Suppressor macrophage treated with lipopolysaccharide for 4 hours (primary cell): Measurements from ENCODE around the gene APOBEC2.

Experiments
- DNase-seq: peaks from one replicate; pipeline ENCODE4 v3.0.0-alpha.2; 2020

APOBEC2 gene

DNA sequence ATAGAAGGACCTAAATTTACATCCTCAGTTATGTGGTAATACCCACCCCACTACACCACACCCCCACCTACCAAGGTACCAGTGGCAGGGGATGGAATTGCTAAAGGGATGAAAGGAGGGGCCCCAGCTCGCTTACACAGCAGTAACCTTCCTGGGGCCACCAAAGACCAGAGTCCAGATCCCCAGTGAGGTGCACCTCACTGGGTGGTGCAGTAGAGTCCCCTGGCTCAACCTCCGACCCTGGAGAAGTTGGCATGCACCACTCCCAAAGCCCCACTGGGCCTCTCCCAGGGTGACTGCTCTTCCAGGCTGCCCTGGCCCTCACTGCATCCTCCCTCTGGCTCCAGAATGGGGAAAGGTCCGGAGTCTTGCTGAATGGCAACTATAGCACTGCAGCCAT, 14.8 kb upstream of the APOBEC2 start:
- DNase-seq, result no peak

- peak; percentile 42 for DNase-seq
Observed at GRCh38 chr6:41039060-41039998, 13.7 kb upstream of the APOBEC2 start, which contains the start of gene UNC5CL. Gene UNC5CL (minus strand): TSS chr6:41039221. CDS start chr6:41035074, 4,147 bp downstream.

GRCh38 chr6:41040101-41040939, 12.7 kb upstream of the APOBEC2 start:
- peak; percentile 45 for DNase-seq

DNA sequence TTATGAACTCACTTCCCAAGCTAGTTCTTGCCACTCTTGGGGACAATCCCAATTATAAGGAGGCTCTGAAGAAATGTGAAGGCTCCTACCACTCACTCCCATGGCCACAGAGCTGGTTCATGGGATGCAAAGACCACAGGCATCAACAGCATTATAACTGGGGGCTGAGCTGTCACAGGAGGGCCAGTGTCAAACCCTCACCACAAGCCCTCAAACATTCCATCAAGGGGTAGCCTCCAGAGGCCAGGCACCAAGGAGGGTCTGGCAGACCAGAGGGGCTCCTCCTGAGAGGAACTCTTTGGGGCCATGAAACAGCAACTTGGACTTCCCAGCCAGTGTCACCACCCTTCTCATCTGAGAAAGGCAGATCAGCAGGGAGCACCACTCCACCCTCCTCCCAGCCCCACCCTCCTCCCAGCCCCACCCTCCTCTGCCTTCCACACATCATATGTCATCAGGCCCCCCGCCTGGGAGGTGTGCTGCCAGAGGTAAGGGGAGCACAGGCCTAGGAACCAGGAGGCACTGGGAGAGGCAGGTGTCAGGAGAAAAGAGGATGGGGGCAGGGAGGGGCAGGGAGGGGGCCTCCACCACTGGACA, 12.0 kb upstream of the APOBEC2 start:
- no peak for DNase-seq

DNA sequence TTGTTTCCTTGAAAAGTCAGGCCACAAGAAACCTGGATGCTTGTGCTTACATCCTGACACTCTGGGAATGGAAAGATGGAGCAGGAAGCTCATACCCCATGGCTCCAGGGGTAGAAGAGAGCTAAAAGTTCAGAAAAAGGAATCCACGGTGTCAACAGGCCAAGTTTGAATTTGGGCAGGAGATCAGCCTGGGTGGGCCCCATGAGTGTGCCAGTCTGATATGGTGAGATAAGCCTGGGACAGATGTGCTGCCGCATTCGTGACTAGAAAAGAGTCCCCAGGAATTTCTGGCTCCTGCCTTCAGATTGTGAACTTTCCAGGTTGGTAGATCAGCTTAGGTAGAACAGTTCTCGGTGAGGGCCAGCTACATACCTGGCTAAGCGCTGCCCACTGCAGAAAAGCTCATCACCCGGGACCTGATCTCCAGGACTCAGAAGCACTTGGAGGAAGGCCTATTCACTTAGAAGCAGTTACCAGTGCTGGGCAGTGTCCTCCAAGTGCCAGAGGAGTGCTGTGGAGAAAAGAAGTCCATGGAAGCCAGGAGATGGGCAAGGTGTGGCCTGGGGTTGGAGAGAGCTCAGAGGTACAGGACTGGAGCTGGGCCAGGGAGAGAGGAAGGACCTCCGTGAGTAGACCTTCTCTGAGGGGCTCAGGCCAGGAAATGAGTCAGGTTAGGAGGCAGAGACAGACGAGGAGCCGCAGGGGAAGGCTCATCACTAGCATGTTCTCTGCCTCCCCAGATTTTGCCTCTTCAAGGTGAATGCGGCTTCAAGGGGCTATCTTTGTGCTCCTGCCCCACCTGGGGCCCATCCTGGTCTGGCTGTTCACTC, 10.6 kb upstream of the APOBEC2 start, which contains the start of gene TSPO2:
Gene TSPO2, plus strand, starts transcription at position 242 of the 830 bp plus-strand sequence. Its CDS starts 519 bp downstream, at position 761.
- no peak for DNase-seq

- no peak for DNase-seq
Observed at GRCh38 chr6:41043151-41043550, 9.9 kb upstream of the APOBEC2 start.

GRCh38 chr6:41045664-41046063, 7.3 kb upstream of the APOBEC2 start:
- DNase-seq, result no peak

DNA sequence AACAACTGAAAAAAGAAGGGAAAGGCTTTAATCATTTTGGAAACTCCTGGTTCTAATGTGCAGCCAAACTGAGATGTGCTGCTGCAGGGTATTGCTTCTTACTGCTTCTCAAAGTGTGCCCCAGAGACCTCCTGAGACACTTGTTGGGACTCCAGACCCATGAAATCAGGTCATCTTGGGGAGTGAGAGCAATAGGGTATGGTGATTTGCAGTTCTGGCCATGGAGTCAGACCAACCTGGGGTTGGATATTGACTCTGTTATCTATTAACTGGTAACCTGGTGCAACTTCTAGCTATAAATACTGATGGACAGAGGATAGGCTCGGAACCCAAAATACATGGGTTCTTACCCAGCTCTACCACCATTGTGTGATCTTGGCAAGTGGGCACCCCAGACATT, 6.9 kb upstream of the APOBEC2 start:
- no peak for DNase-seq

- no peak for DNase-seq
Observed at GRCh38 chr6:41047306-41047705, 5.7 kb upstream of the APOBEC2 start.

- DNase-seq, result no peak
Observed at GRCh38 chr6:41047745-41048732, 5.0 kb upstream of the APOBEC2 start.

DNA sequence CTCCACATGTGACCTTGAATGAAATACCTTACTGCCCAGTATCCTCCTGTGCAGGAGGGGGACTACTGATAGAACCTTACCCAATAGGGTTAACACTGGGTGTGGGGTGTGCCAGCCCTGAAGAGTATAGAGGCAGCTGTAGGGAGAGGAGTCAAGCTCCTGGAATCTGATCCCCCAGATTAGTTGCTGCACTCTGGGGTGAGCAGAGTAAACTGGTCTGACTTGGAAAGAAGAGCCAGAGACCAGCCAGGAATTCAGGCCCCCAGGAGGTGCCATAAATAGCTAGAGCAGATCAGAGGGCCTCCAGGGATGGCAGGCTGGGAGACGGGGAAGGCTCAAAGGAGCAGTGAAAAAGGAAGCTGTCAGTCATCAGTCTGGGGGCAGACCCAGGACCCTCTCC, 3.5 kb upstream of the APOBEC2 start:
- no peak for DNase-seq

GRCh38 chr6:41049955-41050354, 3.0 kb upstream of the APOBEC2 start:
- no peak for DNase-seq

GRCh38 chr6:41050536-41050935, 2.5 kb upstream of the APOBEC2 start:
- DNase-seq, result no peak

- peak; percentile 23 for DNase-seq
Observed at GRCh38 chr6:41051873-41052272, 1.1 kb upstream of the APOBEC2 start.

GRCh38 chr6:41054511-41054910, 1.5 kb downstream of the APOBEC2 start:
- DNase-seq, result no peak

GRCh38 chr6:41055149-41055548, 2.1 kb downstream of the APOBEC2 start:
- DNase-seq, result no peak

DNA sequence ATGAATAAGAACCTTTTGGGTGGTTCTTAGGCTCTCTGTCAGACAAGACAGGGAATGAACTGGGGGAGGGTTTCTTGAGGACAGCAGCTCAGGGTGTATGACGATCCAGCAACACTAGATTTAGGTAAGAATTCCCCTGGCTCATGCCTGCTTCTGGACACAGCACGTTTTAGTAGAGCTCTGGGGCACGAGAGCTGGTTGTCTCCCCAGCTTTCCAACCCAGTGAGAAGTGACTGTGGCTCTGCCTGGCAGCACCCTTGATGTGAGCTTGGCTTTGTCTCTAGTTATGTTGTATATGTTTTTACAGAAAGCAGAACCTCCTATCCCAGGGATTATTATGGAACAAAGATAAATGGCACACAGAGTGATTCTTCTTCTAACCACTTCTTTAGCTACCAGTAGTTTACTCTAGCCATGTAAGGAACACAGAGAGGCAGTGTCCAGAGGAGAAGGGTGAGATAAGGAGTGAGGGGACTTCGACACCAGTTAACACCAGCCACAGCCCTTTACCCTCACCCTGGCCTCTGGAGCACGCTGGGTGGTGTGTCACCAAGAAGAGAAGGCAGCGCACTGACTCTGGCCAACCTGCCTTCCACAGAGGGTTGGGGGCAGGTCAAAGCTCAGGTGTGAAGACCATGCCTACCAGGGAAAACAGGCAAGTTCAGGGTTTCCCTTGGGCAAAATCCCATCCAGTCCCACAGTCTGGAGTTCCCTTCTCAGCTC, 3.9 kb downstream of the APOBEC2 start:
- DNase-seq, result no peak

- DNase-seq, result no peak
Observed at GRCh38 chr6:41058783-41059181, 5.8 kb downstream of the APOBEC2 start.

DNA sequence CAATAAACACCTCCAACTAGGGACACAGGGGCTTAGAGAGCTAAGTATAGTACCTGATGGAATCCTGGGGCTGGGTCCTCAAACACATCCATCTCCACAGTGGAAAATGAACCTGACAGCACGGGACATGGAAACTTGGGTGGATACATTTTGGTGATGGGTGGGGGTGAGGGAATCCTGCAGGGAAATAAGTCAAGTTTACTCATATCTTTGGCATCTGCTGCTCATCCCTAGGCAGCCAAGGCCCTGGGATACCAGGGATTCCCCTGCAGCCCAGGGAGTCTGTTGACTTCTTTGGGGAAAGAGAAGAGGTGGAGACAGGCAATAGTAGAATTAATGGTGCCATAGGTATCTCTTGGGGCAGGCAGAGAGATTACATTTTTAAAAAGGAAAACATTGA, 6.6 kb downstream of the APOBEC2 start:
- no peak for DNase-seq

- no peak for DNase-seq
Observed at GRCh38 chr6:41061196-41061726, 8.3 kb downstream of the APOBEC2 start.
